Cerebellar nuclear complex (tissue), 1 donor: ENCODE measurements around the gene ASTN2.

Experiments
- DNase-seq, 2 experiments: peaks; one replicate each; lab custom pipeline; 2025; lab: John Stamatoyannopoulos, UW

The ASTN2 gene

DNA sequence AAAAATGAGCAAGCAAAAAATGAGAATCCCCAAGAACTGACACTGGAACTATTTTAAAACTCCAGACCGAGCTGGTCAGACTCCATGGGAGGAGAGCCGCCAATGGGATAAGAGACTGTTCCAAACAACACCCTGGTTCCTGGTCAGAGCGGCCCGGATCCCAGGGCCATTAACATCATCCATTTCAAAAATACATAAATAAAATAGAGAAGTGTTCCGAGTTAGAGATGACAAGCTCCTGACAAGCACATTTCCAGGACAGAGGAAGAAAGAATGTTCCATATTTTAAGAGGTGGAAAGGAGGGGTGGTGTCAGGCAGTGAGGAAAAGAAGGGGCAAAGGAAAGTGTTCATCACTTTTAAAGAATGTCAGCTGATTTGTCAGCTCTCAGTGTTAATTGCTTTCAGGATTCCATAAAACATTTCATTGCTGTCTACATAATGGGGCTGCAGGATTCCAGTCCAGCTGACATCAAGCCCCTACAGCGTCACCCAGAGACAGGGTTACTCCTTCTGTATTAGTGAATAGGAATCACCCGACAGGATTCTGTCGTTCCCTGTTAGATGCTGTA, 930.3 kb downstream of the ASTN2 start:
- DNase-seq: no peak

- no peak for DNase-seq
Observed at GRCh38 chr9:116483622-116484491, 931.0 kb downstream of the ASTN2 start.

DNA sequence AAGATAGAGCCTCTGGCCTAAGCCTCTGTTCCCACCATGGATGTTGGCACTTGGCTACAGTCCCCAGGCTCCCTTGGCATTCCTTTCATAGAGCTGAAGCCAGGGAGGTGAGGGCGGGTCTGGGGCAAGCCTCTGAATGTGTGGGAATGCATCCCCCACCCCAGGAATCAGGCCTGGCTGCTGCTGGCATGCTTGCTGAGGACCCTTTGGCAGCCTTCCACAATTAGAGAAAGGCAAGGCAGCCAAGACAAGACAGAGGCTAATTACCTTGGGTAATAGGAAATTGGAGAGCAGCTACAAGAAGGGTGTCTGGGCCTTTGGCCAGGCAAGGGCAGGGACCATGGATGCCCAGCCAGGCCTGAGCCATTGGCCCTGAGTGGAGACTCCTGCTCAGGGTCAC, 932.1 kb downstream of the ASTN2 start:
- no peak for DNase-seq

DNA sequence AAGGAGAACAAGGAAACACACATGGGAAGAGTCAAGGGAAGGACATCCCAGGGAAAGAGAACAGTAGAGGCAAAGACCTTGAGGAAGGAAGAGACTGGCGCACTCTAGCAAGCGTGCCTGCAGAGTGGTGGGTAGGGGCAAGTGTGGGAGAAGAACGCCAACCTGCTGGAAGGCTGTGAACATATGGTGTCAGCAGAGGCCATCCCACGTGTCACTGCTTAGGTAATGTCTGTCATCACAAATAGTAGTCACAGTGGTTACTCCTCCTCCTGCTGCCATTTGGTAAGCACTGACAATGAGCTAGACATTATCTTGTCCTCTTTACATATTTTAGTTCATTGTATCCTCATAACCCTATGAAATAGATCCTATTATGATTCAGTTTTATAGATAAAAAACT, 934.2 kb downstream of the ASTN2 start:
- no peak for DNase-seq

- no peak for DNase-seq
Observed at GRCh38 chr9:116479967-116480366, 934.9 kb downstream of the ASTN2 start.

DNA sequence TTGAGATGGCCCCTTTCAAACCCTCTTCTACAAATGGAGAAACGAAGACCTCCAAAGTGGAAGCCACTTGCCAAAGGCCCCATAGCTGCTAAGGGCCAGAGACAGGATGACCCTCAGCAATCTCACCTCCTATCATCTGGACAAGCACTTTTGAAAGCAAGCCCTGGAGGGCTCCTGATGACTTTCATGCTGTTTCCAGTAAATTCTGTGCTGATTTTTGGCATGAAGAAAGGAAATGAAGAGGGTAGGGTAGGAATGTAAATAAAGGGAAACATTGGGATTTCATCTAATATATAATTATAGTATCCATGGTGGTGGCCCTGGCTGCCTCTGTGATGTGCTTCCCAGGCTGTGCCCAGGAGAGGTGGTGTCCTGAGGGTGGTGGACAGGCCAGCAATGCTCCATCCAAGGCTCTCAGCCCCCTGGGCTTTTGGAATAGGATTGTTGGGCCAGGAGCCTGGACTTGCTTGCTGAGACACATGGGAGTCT, 935.8 kb downstream of the ASTN2 start:
- no peak for DNase-seq

- DNase-seq: no peak
Observed at GRCh38 chr9:116477584-116478141, 937.2 kb downstream of the ASTN2 start.

DNA sequence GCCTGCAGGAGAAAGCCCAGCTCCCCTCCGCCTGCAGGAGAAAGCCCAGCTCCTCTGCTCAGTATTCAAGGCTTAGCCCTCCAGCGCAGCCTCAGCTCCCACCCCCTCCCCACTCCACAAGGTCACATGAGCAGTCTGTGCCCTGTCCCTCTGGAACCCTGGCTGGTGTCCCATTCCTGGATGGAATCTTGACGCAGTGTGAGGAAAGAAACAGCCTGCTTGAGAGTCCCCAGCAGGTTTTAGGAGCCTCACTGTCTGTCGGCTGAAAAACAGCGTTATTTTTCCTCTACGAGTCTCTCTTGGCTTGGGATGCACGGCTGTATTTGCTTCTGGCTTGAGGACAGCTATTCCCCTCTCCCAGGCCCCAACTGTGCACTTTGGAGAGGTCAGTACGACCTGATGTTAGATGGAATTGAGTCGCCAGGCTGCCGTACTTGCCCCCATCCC, 937.9 kb downstream of the ASTN2 start:
- no peak for DNase-seq

- no peak for DNase-seq
Observed at GRCh38 chr9:116476002-116476401, 938.9 kb downstream of the ASTN2 start.

DNA sequence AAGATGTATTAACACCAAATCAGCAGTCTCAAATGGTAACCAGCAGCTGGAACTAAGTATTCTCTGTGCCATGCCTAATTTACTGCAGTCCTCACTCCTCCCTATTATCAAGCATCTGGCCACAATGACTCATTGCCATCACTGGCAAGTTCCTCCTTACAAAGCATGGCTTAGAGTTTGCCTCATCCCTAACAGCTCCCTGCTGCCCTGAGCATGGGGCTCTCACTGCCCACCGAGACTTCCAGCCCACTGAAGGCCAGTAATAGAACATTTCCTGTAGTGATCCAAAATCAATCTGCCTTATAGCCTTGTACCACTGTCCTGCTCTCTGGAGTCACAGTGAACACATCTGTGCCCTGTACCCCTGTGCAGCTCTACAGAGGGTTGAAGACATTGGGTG, 939.7 kb downstream of the ASTN2 start:
- DNase-seq: no peak

GRCh38 chr9:116471944-116472506, 942.8 kb downstream of the ASTN2 start:
- no peak for DNase-seq

GRCh38 chr9:116471093-116471906, 943.6 kb downstream of the ASTN2 start:
- DNase-seq: no peak

DNA sequence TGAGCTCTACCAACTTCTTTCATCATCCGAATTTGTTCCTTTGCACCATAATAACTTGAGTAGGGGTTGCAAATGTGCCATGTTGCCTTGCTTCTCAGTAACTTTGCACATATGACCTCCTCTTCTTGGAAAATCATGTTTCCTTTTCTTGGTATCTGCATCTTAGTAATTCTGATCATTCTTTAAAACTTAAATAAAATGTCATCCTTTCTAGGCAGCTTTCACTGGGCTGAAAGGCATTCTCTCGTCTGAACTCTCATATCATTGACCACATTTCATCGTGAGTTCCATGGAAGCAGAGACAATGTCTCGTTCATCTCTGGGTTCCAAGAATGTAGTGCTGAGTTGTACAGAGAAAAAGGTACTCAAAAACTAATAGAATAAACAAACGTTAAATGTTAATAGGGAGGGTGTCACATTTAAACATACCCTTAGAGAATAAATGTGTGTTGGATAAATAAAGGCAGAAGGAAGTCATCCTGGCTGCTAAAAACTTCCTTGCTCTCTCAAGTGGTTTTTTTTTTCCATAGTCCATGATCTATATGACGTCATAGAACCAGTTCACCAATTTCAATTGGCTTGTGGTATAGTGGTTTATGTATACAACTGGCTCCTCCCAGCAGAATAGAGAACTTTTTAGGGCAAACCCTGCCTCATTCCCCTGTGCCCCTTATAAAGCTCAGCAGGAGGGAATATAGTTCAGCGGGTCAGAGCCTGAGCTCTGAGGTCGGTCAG, 945.9 kb downstream of the ASTN2 start:
- DNase-seq: no peak

DNA sequence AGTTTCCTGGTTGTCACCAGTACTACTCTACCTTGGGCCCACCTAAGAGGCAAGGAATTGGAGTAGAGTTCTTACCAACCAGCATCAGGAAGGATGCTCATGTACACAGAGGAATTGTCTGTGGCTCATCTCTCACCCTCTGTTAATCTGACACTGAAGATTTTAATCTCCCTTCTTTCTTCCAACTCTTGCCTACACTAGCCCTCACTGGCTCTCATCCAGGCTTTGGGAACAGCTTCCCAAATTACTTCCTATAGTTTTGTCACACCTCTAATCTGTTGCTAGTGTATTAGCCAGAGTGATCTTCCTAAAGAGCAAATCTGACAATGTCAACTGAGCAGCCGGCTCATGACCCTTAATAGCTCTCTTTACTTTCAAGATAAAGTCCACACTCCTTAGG, 946.5 kb downstream of the ASTN2 start:
- no peak for DNase-seq

GRCh38 chr9:116467740-116468351, 947.0 kb downstream of the ASTN2 start:
- no peak for DNase-seq

GRCh38 chr9:116466271-116467235, 948.3 kb downstream of the ASTN2 start:
- no peak for DNase-seq

- no peak for DNase-seq
Observed at GRCh38 chr9:116465576-116466270, 949.1 kb downstream of the ASTN2 start.

- no peak for DNase-seq
Observed at GRCh38 chr9:116464987-116465571, 949.8 kb downstream of the ASTN2 start.

- no peak for DNase-seq
Observed at GRCh38 chr9:116464423-116464822, 950.4 kb downstream of the ASTN2 start.
